GM19455 (cell line): ENCODE results near the gene CTNNB1.

Source experiments
- ATAC-seq: cut with Tn5 transposase; IDR thresholded peaks from one replicate; pipeline ENCODE4 v1.9.1; 2021; ENCODE audit not compliant: unreplicated experiment

Gene CTNNB1

GRCh38 chr3:41192885-41193284, 6.4 kb upstream of the CTNNB1 start:
- ATAC-seq: no peak

- no peak for ATAC-seq
These were observed 5.3 kb upstream of the CTNNB1 start for GRCh38 chr3:41193794-41194539.

GRCh38 chr3:41194701-41195100, 4.6 kb upstream of the CTNNB1 start:
- no peak for ATAC-seq

GRCh38 chr3:41195946-41196345, 3.4 kb upstream of the CTNNB1 start:
- ATAC-seq: no peak

GRCh38 chr3:41196499-41197410, 2.5 kb upstream of the CTNNB1 start:
- no peak for ATAC-seq

GRCh38 chr3:41198046-41198445, 1.3 kb upstream of the CTNNB1 start:
- ATAC-seq: no peak

GRCh38 chr3:41198526-41198925, 779 bp upstream of the CTNNB1 start:
- peak; percentile 3 for ATAC-seq

GRCh38 chr3:41199866-41200668, 762 bp downstream of the CTNNB1 start:
- no peak for ATAC-seq

GRCh38 chr3:41200669-41201021, 1.3 kb downstream of the CTNNB1 start:
- no peak for ATAC-seq

- ATAC-seq: no peak
These were observed 2.9 kb downstream of the CTNNB1 start for GRCh38 chr3:41202075-41202833.

GRCh38 chr3:41202834-41203345, 3.6 kb downstream of the CTNNB1 start:
- ATAC-seq: no peak

GRCh38 chr3:41204369-41204768, 5.1 kb downstream of the CTNNB1 start:
- no peak for ATAC-seq

- ATAC-seq: no peak
These were observed 6.3 kb downstream of the CTNNB1 start for GRCh38 chr3:41205591-41205990.

GRCh38 chr3:41207355-41207754, 8.1 kb downstream of the CTNNB1 start:
- ATAC-seq: no peak

- no peak for ATAC-seq
These were observed 9.4 kb downstream of the CTNNB1 start for GRCh38 chr3:41208507-41209220.

- ATAC-seq: no peak
These were observed 10.3 kb downstream of the CTNNB1 start for GRCh38 chr3:41209646-41210045.

- no peak for ATAC-seq
These were observed 11.7 kb downstream of the CTNNB1 start for GRCh38 chr3:41210966-41211365.

GRCh38 chr3:41212088-41212487, 12.8 kb downstream of the CTNNB1 start:
- ATAC-seq: no peak

- ATAC-seq: no peak
These were observed 14.3 kb downstream of the CTNNB1 start for GRCh38 chr3:41213588-41213987.

- ATAC-seq: no peak
These were observed 17.1 kb downstream of the CTNNB1 start for GRCh38 chr3:41216422-41216821.
